K562 (cell line): ENCODE data around the gene KCNK7. TPM values are rescaled to one million over a fixed set of nuclear protein-coding genes. Genes with fewer than 3 reads are reported as not detected.

Experiments
- ATAC-seq: fragments of 200-7000 bp; cut with Tn5 transposase; 3 replicates; pipeline ENCODE4 v1.9.1; 2020; ENCODE audit warnings: moderate library complexity
- BruUV-seq: library from RNA; stranded (reverse); fragments of 400-500 nt; replicated peaks from 2 replicates; lab custom pipeline; 2021; lab: Mats Ljungman, UMichigan
- CTCF ChIA-PET: fragments of 300-600 bp; formaldehyde crosslinking; extraction: SDS; loops from one replicate; lab custom pipeline; 2021; ENCODE audit warnings: low intra/inter-chr PET ratio; lab: Yijun Ruan, JAX
- POLR2A ChIA-PET: fragments of 300-600, 350-650 bp; sonication (Branson Sonifier 250); formaldehyde crosslinking; extraction: SDS; loops from one replicate; lab custom pipeline; 2021; ENCODE audit warnings: antibody characterized with exemption, inconsistent platforms; lab: Yijun Ruan, JAX
- DNase-seq, 4 experiments: peaks; one replicate each; pipeline versions ENCODE4 v3.0.0 to v3.0.0-alpha.2; 2011 to 2018; ENCODE audit warnings: low spot score in 3 of 4, mixed read lengths in 3 of 4; ENCODE audit errors: extremely low read depth in 1 of 4
- FAIRE-seq: peaks from 2 replicates; lab custom pipeline; 2011; peaks lifted over from hg19 to GRCh38; lab: Jason Lieb, UNC
- H2AFZ ChIP-seq: 2 replicates; pipeline ENCODE4 v1.6.0; 2011; ENCODE audit warnings: low read depth, low read length, control low read depth, inconsistent platforms
- H3K27ac ChIP-seq: fragments of 200-600 bp; 3 replicates; pipeline ENCODE4 v1.8.0; 2011; ENCODE audit warnings: low read depth, mild to moderate bottlenecking, control low read depth, inconsistent platforms, low read length, moderate library complexity, mixed read lengths; ENCODE audit errors: extremely low read depth
- H3K27me3 ChIP-seq, 2 experiments: fragments of 300-600 bp in 1 of 2; 2 replicates in 1 of 2; 3 replicates in 1 of 2; pipeline versions ENCODE4 v1.6.0 to v1.8.0; 2011; ENCODE audit warnings: inconsistent platforms in 2 of 2, low read length in 2 of 2, mild to moderate bottlenecking in 1 of 2, mixed read lengths in 1 of 2, moderate library complexity in 1 of 2; ENCODE audit not compliant: control insufficient read depth in 2 of 2, insufficient read depth in 2 of 2
- H3K36me3 ChIP-seq: fragments of 300-600 bp; 3 replicates; pipeline ENCODE4 v1.8.0; 2011; ENCODE audit warnings: mild to moderate bottlenecking, low read length, inconsistent platforms; ENCODE audit not compliant: control insufficient read depth, insufficient read depth
- H3K4me1 ChIP-seq, 2 experiments: fragments of 200-600 bp in 1 of 2; replicated peaks in 1 of 2; 2 replicates in 1 of 2; 3 replicates in 1 of 2; pipeline versions ENCODE4 v1.5.1 to v1.8.0; 2011; ENCODE audit warnings: inconsistent platforms in 2 of 2, low read length in 2 of 2, mild to moderate bottlenecking in 1 of 2, mixed read lengths in 1 of 2, moderate library complexity in 1 of 2; ENCODE audit not compliant: control insufficient read depth in 2 of 2, insufficient read depth in 2 of 2
- H3K4me2 ChIP-seq: 2 replicates; pipeline ENCODE4 v1.6.1; 2011; ENCODE audit warnings: low read length, control low read depth, inconsistent platforms, mixed read lengths; ENCODE audit not compliant: insufficient read depth
- H3K4me3 ChIP-seq: fragments of 200-600 bp; sonication (generic), shearing (Covaris generic); 2 replicates; pipeline ENCODE4 v1.5.1; 2016; ENCODE audit warnings: control low read depth, inconsistent platforms
- H3K79me2 ChIP-seq: fragments of 200-600 bp; 3 replicates; pipeline ENCODE4 v1.8.0; 2011; ENCODE audit warnings: low read length, inconsistent platforms; ENCODE audit not compliant: control insufficient read depth, insufficient read depth
- H3K9ac ChIP-seq, 2 experiments: 2 replicates each; pipeline versions ENCODE4 v1.6.0 to v1.6.1; 2011; ENCODE audit warnings: low read depth in 2 of 2, low read length in 2 of 2, control low read depth in 1 of 2, inconsistent platforms in 1 of 2, mild to moderate bottlenecking in 1 of 2, mixed read lengths in 1 of 2; ENCODE audit not compliant: insufficient read depth in 1 of 2
- H3K9me1 ChIP-seq: one replicate; pipeline ENCODE4 v1.6.0; 2011; ENCODE audit warnings: inconsistent platforms, mild to moderate bottlenecking, low read length, moderate library complexity; ENCODE audit not compliant: control insufficient read depth, insufficient read depth
- H3K9me3 ChIP-seq: replicated peaks from 2 replicates; pipeline ENCODE4 v1.5.1; 2011; ENCODE audit warnings: low read depth, low read length, inconsistent platforms; ENCODE audit not compliant: control insufficient read depth, insufficient read depth
- H4K20me1 ChIP-seq: replicated peaks from 2 replicates; pipeline ENCODE4 v1.6.1; 2011; ENCODE audit warnings: low read length, inconsistent platforms, mixed read lengths; ENCODE audit not compliant: control insufficient read depth, insufficient read depth
- POLR2G ChIP-seq: fragments of 200-400 bp; formaldehyde crosslinking; IDR thresholded peaks from 2 replicates; pipeline ENCODE4 v1.6.1; 2017; ENCODE audit warnings: low read depth, mild to moderate bottlenecking, antibody characterized with exemption, low read length, moderate library complexity
- RBFOX2 ChIP-seq: fragments of 200-400 bp; formaldehyde crosslinking; IDR thresholded peaks from 2 replicates; pipeline ENCODE4 v1.6.1; 2017; ENCODE audit warnings: low read depth, mild to moderate bottlenecking, low read length, moderate library complexity
- RBM22 ChIP-seq: fragments of 200-400 bp; formaldehyde crosslinking; IDR thresholded peaks from 2 replicates; pipeline ENCODE4 v1.6.1; 2018; ENCODE audit warnings: low read length, low read depth; ENCODE audit not compliant: poor library complexity, severe bottlenecking
- ZBTB40 ChIP-seq, 2 experiments: fragments of 450-650 bp in 1 of 2; sonication (generic) in 1 of 2; formaldehyde crosslinking in 1 of 2; IDR thresholded peaks; 2 replicates each; pipeline versions ENCODE4 v1.7.1 to v1.9.0; 2016 to 2022; ENCODE audit warnings: inconsistent platforms in 1 of 2, mild to moderate bottlenecking in 1 of 2, missing genetic modification reagents in 1 of 2
- WGBS: fragments of 100-300 bp; shearing (Covaris generic); methylation state at CpG from one replicate; pipeline ENCODE4 v1.1.6; 2016; ENCODE audit warnings: low coverage, mixed read lengths; ENCODE audit not compliant: insufficient coverage; ENCODE audit errors: missing lambda C conversion rate; 5-methylcytosine and 5-hydroxymethylcytosine counted together
- in situ Hi-C: fragments of 300-500 bp; cut with MboI; formaldehyde crosslinking; loops from 4 replicates; pipeline ENCODE4 v1.15.0; 2018; ENCODE audit warnings: inconsistent platforms, mixed read lengths
- intact Hi-C: fragments of 100-400 bp; cut with micrococcal nuclease; formaldehyde crosslinking; loops from 2 replicates; pipeline ENCODE4 v1.14.2; 2022
- polyA plus RNA-seq, 8 experiments: library from polyadenylated mRNA; depleted of rRNA in 4 of 8; stranded (reverse) in 5 of 8; unstranded in 3 of 8; fragments of >200 nt; fragmentation: Nextera tagmentation in 2 of 8; fragmentation: Illumina TruSeq in 1 of 8; extraction: Ambion mirVana in 2 of 8; extraction: Trizol in 1 of 8; gene quantifications; 2 replicates each; pipeline versions ENCODE4 v1.2.1 to v1.2.3, GENCODE V29; 2011 to 2014; ENCODE audit warnings: inconsistent platforms in 1 of 8, missing spikeins in 1 of 8
- total RNA-seq, 7 experiments: library from RNA; depleted of rRNA in 6 of 7; stranded (reverse); fragments of >200 nt in 6 of 7; fragmentation: Illumina TruSeq in 2 of 7; extraction: Trizol in 2 of 7; gene quantifications; 2 replicates each; pipeline versions ENCODE4 v1.2.1 to v1.2.3, GENCODE V29; 2011 to 2021; ENCODE audit warnings: low replicate concordance in 1 of 7
- TF ChIP-seq, protein P1 (sequence below): fragments of 450-650 bp; IDR thresholded peaks from 2 replicates; pipeline ENCODE4 v1.6.1; 2016; ENCODE audit warnings: missing biosample characterization, missing genetic modification characterization

KCNK7 gene
- total and polyA plus RNA-seq, 9 of the 15 experiments (the other 6 are each of a cell fraction or from before 2014, with no cell fraction given): 0.07 to 0.40 TPM; not detected in 7

- H3K9ac ChIP-seq: no peak overlapping the region; a peak in 1 of 4 replicates
- no peaks in the 10 kb centered on the region for H3K27me3 ChIP-seq
- DNase-seq: no peak
- no peaks in the 10 kb centered on the region for H3K9me3 ChIP-seq
- intact Hi-C loops (no loop called here), in situ Hi-C loops (no loop called here)
- H3K4me3 ChIP-seq: no peak overlapping the region
- peaks cover 24% of the 10 kb centered on the region for H3K79me2 ChIP-seq
- FAIRE-seq: no peak
- no peaks in the 10 kb centered on the region; the same call in 1 of the 2 replicates for H4K20me1 ChIP-seq
- H2AFZ ChIP-seq: no peak overlapping the region
- CTCF ChIA-PET: no interaction called here
- POLR2A ChIA-PET: interaction anchor here (1.5 kb wide), 1 partner anchor 10 kb away, joined by 5 read pairs; no protein-coding TSS in a partner anchor
- peaks cover 6 to 59% of the 10 kb centered on the region in 2 experiments; a peak in 3 of 5 replicates for H3K4me1 ChIP-seq
- TF ChIP-seq POLR2G (peak; percentile 71), RBM22 (peak; percentile 45), RBFOX2 (peak; percentile 56; the same call in 1 of the 2 replicates), ZBTB40 (IDR thresholded peaks at IDR 0.05) (no peak), ZBTB40 (CRISPR knock-in tag; IDR thresholded peaks at IDR 0.05) (no peak)
- TF ChIP-seq, protein P1, sequence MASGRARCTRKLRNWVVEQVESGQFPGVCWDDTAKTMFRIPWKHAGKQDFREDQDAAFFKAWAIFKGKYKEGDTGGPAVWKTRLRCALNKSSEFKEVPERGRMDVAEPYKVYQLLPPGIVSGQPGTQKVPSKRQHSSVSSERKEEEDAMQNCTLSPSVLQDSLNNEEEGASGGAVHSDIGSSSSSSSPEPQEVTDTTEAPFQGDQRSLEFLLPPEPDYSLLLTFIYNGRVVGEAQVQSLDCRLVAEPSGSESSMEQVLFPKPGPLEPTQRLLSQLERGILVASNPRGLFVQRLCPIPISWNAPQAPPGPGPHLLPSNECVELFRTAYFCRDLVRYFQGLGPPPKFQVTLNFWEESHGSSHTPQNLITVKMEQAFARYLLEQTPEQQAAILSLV (tag): no peak
- no peak for ATAC-seq
- 96% methylated on average over 13 of the region's 19 CpGs for WGBS
- no peak overlapping the region for H3K4me2 ChIP-seq
- no peaks in the 10 kb centered on the region for H3K9me1 ChIP-seq
- peaks cover 84% of the 10 kb centered on the region; the same call in 2 of the 3 replicates for H3K36me3 ChIP-seq
- no TSS peak for BruUV-seq
- no peak overlapping the region for H3K27ac ChIP-seq
These were observed 25.1 kb upstream of the KCNK7 start for GRCh38 chr11:65620666-65621065.
